ENCODE measurements around the gene AFF3.

DNA sequence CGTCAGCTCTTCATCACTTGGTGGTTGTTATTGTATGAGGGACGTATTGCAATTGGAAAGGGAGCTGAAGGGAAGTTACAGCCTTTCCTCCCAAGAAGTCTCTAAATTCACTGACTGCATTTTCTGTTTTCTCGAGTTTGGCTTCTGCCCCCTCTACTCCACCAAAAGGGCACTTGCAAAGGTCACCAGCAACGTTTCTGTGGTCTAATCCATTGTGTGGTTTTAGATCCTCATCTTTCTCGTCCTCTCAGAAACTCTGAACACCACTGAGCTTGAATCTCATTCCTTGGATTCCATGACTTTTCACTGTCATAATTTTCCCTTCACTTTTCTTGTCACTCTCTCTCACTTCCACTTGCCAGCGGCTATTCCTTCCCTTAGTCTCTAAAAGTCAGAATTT is 308.0 kb downstream of the AFF3 start:
- TF ChIP-seq, protein P1, sequence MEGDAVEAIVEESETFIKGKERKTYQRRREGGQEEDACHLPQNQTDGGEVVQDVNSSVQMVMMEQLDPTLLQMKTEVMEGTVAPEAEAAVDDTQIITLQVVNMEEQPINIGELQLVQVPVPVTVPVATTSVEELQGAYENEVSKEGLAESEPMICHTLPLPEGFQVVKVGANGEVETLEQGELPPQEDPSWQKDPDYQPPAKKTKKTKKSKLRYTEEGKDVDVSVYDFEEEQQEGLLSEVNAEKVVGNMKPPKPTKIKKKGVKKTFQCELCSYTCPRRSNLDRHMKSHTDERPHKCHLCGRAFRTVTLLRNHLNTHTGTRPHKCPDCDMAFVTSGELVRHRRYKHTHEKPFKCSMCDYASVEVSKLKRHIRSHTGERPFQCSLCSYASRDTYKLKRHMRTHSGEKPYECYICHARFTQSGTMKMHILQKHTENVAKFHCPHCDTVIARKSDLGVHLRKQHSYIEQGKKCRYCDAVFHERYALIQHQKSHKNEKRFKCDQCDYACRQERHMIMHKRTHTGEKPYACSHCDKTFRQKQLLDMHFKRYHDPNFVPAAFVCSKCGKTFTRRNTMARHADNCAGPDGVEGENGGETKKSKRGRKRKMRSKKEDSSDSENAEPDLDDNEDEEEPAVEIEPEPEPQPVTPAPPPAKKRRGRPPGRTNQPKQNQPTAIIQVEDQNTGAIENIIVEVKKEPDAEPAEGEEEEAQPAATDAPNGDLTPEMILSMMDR (conservative IDR thresholded peaks at IDR 0.05 in 1 of 2, IDR thresholded peaks at IDR 0.05 in 1 of 2; ENCODE audit: extremely low read depth in 1 of 2, insufficient read depth in 1 of 2, low read depth in 1 of 2, low read length in 2 of 2), result no peak
- TF ChIP-seq EZH2 (IDR thresholded peaks at IDR 0.05; ENCODE audit: borderline replicate concordance, low read length), result no peak

Measured in mammary epithelial cell (primary cell).